ENCODE data around the gene ZNF236.

Gene ZNF236

GRCh38 chr18:76822506-76823160 lies at the start of gene ZNF236:
ZNF236 (plus strand) TSS chr18:76822557; CDS start chr18:76822608, 51 bp downstream.
- TF ChIP-seq CEBPB (IDR thresholded peaks at IDR 0.05) (no peak), MAX (IDR thresholded peaks at IDR 0.05) (peak; percentile 38; the same call in 1 of the 2 replicates), EP300 (IDR thresholded peaks at IDR 0.05; ENCODE audit: borderline replicate concordance) (peak; percentile 41; the same call in 1 of the 2 replicates), FOXM1 (IDR thresholded peaks at IDR 0.05; ENCODE audit: borderline replicate concordance, low read depth) (no peak), ZBTB7A (IDR thresholded peaks at IDR 0.05; ENCODE audit: low read depth) (peak; percentile 34; the same call in 1 of the 2 replicates), TAF1 (IDR thresholded peaks at IDR 0.05; ENCODE audit: low read depth) (peak; percentile 90), TCF12 (IDR thresholded peaks at IDR 0.05; ENCODE audit: low read depth) (peak; percentile 38; the same call in 1 of the 2 replicates)

GRCh38 chr18:76772665-76773064 lies 49.7 kb upstream of the ZNF236 start:
- TF ChIP-seq CREB1 (IDR thresholded peaks at IDR 0.05; ENCODE audit: low read depth) (no peak), USF1 (IDR thresholded peaks at IDR 0.05) (no peak)

GRCh38 chr18:76783786-76784484 lies 38.4 kb upstream of the ZNF236 start:
- TF ChIP-seq NFIC (IDR thresholded peaks at IDR 0.05) (no peak), EGR1 (IDR thresholded peaks at IDR 0.05) (no peak), ZBTB7A (IDR thresholded peaks at IDR 0.05; ENCODE audit: low read depth) (no peak), CREB1 (IDR thresholded peaks at IDR 0.05; ENCODE audit: low read depth) (no peak)

- TF ChIP-seq USF1 (IDR thresholded peaks at IDR 0.05), result no peak
- no peak for TF ChIP-seq YY1 (IDR thresholded peaks at IDR 0.05; ENCODE audit: low read depth)
- TF ChIP-seq TAF1 (IDR thresholded peaks at IDR 0.05; ENCODE audit: low read depth), result no peak
- peak; percentile 63 for TF ChIP-seq TEAD4 (IDR thresholded peaks at IDR 0.05)
These were observed 36.5 kb upstream of the ZNF236 start for GRCh38 chr18:76785872-76786271.

GRCh38 chr18:76788571-76789317 lies 33.6 kb upstream of the ZNF236 start:
- TF ChIP-seq TCF12 (IDR thresholded peaks at IDR 0.05; ENCODE audit: low read depth), result no peak
- no peak for TF ChIP-seq CEBPB (IDR thresholded peaks at IDR 0.05)
- TF ChIP-seq TEAD4 (IDR thresholded peaks at IDR 0.05), result no peak
- TF ChIP-seq ZBTB7A (IDR thresholded peaks at IDR 0.05; ENCODE audit: low read depth), result no peak
- no peak for TF ChIP-seq USF1 (IDR thresholded peaks at IDR 0.05)
- no peak for TF ChIP-seq REST (IDR thresholded peaks at IDR 0.05; ENCODE audit: low read depth)
- no peak for TF ChIP-seq TAF1 (IDR thresholded peaks at IDR 0.05; ENCODE audit: low read depth)
- no peak for TF ChIP-seq EP300 (IDR thresholded peaks at IDR 0.05; ENCODE audit: borderline replicate concordance)

- TF ChIP-seq USF1 (IDR thresholded peaks at IDR 0.05) (no peak), NFIC (IDR thresholded peaks at IDR 0.05) (no peak), CREB1 (IDR thresholded peaks at IDR 0.05; ENCODE audit: low read depth) (no peak), FOXM1 (IDR thresholded peaks at IDR 0.05; ENCODE audit: borderline replicate concordance, low read depth) (no peak), ZBTB7A (IDR thresholded peaks at IDR 0.05; ENCODE audit: low read depth) (no peak), CEBPB (IDR thresholded peaks at IDR 0.05) (no peak), REST (IDR thresholded peaks at IDR 0.05; ENCODE audit: low read depth) (no peak), RAD21 (IDR thresholded peaks at IDR 0.05; ENCODE audit: low read depth) (no peak), YY1 (IDR thresholded peaks at IDR 0.05; ENCODE audit: low read depth) (no peak), EGR1 (IDR thresholded peaks at IDR 0.05) (no peak), TEAD4 (IDR thresholded peaks at IDR 0.05) (no peak), TCF12 (IDR thresholded peaks at IDR 0.05; ENCODE audit: low read depth) (no peak), MAX (IDR thresholded peaks at IDR 0.05) (no peak), TAF1 (IDR thresholded peaks at IDR 0.05; ENCODE audit: low read depth) (no peak), EP300 (IDR thresholded peaks at IDR 0.05; ENCODE audit: borderline replicate concordance) (no peak)
These were observed 31.3 kb upstream of the ZNF236 start for GRCh38 chr18:76791106-76791505.

All from Ishikawa (cell line).